GM23338 (cell line): Measurements from ENCODE around the gene PDE3B. TPM values are rescaled to one million over a fixed set of nuclear protein-coding genes. Genes with fewer than 3 reads are reported as not detected.

ENCODE experiments used
- ATAC-seq: fragments of 200-7000 bp; cut with Tn5 transposase; 3 replicates; pipeline ENCODE4 v1.9.1; 2020
- DNase-seq: peaks from one replicate; pipeline ENCODE4 v3.0.0-alpha.2; 2015; ENCODE audit warnings: low spot score
- H2AFZ ChIP-seq: fragments of 200-600 bp; sonication (generic); 2 replicates; pipeline ENCODE4 v1.8.0; 2016; ENCODE audit warnings: antibody characterized with exemption, mild to moderate bottlenecking, moderate library complexity
- H3F3A ChIP-seq: fragments of 200-600 bp; sonication (generic); replicated peaks from 2 replicates; pipeline ENCODE4 v1.8.0; 2017; ENCODE audit warnings: antibody characterized with exemption, mixed run types, low read depth
- H3K27ac ChIP-seq: fragments of 200-600 bp; sonication (generic); 2 replicates; pipeline ENCODE4 v1.6.1; 2016; ENCODE audit warnings: low read depth
- H3K27me3 ChIP-seq: fragments of 200-600 bp; sonication (generic); 2 replicates; pipeline ENCODE4 v1.8.0; 2016; ENCODE audit warnings: mild to moderate bottlenecking, mixed run types, moderate library complexity; ENCODE audit not compliant: insufficient read depth
- H3K36me3 ChIP-seq: fragments of 200-600 bp; sonication (generic); 2 replicates; pipeline ENCODE4 v1.8.0; 2016; ENCODE audit warnings: mild to moderate bottlenecking; ENCODE audit not compliant: insufficient read depth
- H3K4me1 ChIP-seq: fragments of 200-600 bp; sonication (generic); 2 replicates; pipeline ENCODE4 v1.8.0; 2016; ENCODE audit warnings: mild to moderate bottlenecking, moderate library complexity; ENCODE audit not compliant: insufficient read depth
- H3K4me2 ChIP-seq: fragments of 200-600 bp; sonication (generic); 2 replicates; pipeline ENCODE4 v1.7.1; 2017; ENCODE audit warnings: mixed run types
- H3K4me3 ChIP-seq: fragments of 200-600 bp; sonication (generic); 2 replicates; pipeline ENCODE4 v1.6.1; 2016; ENCODE audit warnings: mixed run types
- H3K79me2 ChIP-seq: fragments of 200-600 bp; sonication (generic); replicated peaks from 2 replicates; pipeline ENCODE4 v1.8.0; 2017; ENCODE audit warnings: mild to moderate bottlenecking; ENCODE audit not compliant: insufficient read depth
- H3K9me2 ChIP-seq: fragments of 200-600 bp; sonication (generic); 2 replicates; pipeline ENCODE4 v1.8.0; 2017; ENCODE audit not compliant: insufficient read depth
- H4K20me1 ChIP-seq: fragments of 200-600 bp; sonication (generic); replicated peaks from 2 replicates; pipeline ENCODE4 v1.8.0; 2017; ENCODE audit warnings: mild to moderate bottlenecking; ENCODE audit not compliant: insufficient read depth
- H3K27ac Mint-ChIP-seq: 2 replicates; pipeline ENCODE4 v1.8.0; 2020; ENCODE audit warnings: inconsistent platforms, mild to moderate bottlenecking, moderate library complexity, mixed read lengths
- H3K27me3 Mint-ChIP-seq: 3 replicates; pipeline ENCODE4 v1.8.0; 2022; ENCODE audit warnings: low read depth, mild to moderate bottlenecking, moderate library complexity, mixed read lengths, inconsistent platforms; ENCODE audit not compliant: insufficient read depth, poor library complexity
- H3K36me3 Mint-ChIP-seq: 3 replicates; pipeline ENCODE4 v1.8.0; 2021; ENCODE audit warnings: low read depth, mild to moderate bottlenecking, inconsistent platforms, moderate library complexity, mixed read lengths
- H3K4me1 Mint-ChIP-seq: 3 replicates; pipeline ENCODE4 v1.8.0; 2020; ENCODE audit warnings: mild to moderate bottlenecking, inconsistent platforms, mixed read lengths
- H3K4me3 Mint-ChIP-seq: 3 replicates; pipeline ENCODE4 v1.8.0; 2021; ENCODE audit warnings: moderate library complexity, mild to moderate bottlenecking, inconsistent platforms, mixed read lengths
- H3K9me3 Mint-ChIP-seq: 3 replicates; pipeline ENCODE4 v1.8.0; 2020; ENCODE audit warnings: moderate library complexity, mild to moderate bottlenecking, inconsistent platforms, mixed read lengths
- CREB1 ChIP-seq: fragments of 250-450 bp; sonication (Bioruptor Pico); IDR thresholded peaks from 2 replicates; pipeline ENCODE4 v1.5.0; 2020; ENCODE audit warnings: low read depth, mild to moderate bottlenecking, moderate library complexity
- EZH2 ChIP-seq: fragments of 200-600 bp; sonication (generic); IDR thresholded peaks from one replicate; pipeline ENCODE4 v1.8.0; 2017; ENCODE audit warnings: antibody characterized with exemption, mild to moderate bottlenecking, low read depth; ENCODE audit not compliant: unreplicated experiment
- EZH2phosphoT487 ChIP-seq: fragments of 200-600 bp; sonication (generic); IDR thresholded peaks from one replicate; pipeline ENCODE4 v1.8.1; 2018; ENCODE audit warnings: antibody characterized with exemption; ENCODE audit not compliant: unreplicated experiment
- JUNB ChIP-seq: IDR thresholded peaks from one replicate; pipeline ENCODE4 v1.6.1; 2016; ENCODE audit warnings: antibody characterized with exemption; ENCODE audit not compliant: unreplicated experiment
- NANOG ChIP-seq: IDR thresholded peaks from 2 replicates; pipeline ENCODE4 v1.6.1; 2016; ENCODE audit warnings: antibody characterized with exemption, borderline replicate concordance
- POLR2AphosphoS5 ChIP-seq: IDR thresholded peaks from 2 replicates; pipeline ENCODE4 v1.6.1; 2016; ENCODE audit warnings: antibody characterized with exemption, low read depth
- REST ChIP-seq: IDR thresholded peaks from one replicate; pipeline ENCODE4 v1.6.1; 2018; ENCODE audit warnings: antibody characterized with exemption; ENCODE audit not compliant: unreplicated experiment
- ZNF114 ChIP-seq: fragments of 250-450 bp; sonication (Bioruptor Pico); IDR thresholded peaks from 2 replicates; pipeline ENCODE4 v1.5.0; 2020; ENCODE audit warnings: mild to moderate bottlenecking, moderate library complexity
- ZNF462 ChIP-seq: fragments of 250-450 bp; sonication (Bioruptor Pico); IDR thresholded peaks from 2 replicates; pipeline ENCODE4 v1.5.0; 2020; ENCODE audit warnings: mild to moderate bottlenecking, moderate library complexity
- polyA plus RNA-seq: library from polyadenylated mRNA; unstranded; fragments of >200 nt; fragmentation: Nextera tagmentation; extraction: Ambion mirVana; gene quantifications from 2 replicates; pipeline ENCODE4 v1.2.1, GENCODE V29; 2016
- total RNA-seq: library from RNA; depleted of rRNA; stranded (reverse); fragments of >200 nt; shearing (Covaris generic); gene quantifications from 2 replicates; pipeline ENCODE4 v1.2.3, GENCODE V29; 2014
- TF ChIP-seq, protein P1 (sequence below): IDR thresholded peaks from 2 replicates; pipeline ENCODE4 v1.6.1; 2016; ENCODE audit warnings: antibody characterized with exemption

PDE3B gene
- total and polyA plus RNA-seq, 2 experiments from 2014 or later = 4.3 to 21.3 TPM

DNA sequence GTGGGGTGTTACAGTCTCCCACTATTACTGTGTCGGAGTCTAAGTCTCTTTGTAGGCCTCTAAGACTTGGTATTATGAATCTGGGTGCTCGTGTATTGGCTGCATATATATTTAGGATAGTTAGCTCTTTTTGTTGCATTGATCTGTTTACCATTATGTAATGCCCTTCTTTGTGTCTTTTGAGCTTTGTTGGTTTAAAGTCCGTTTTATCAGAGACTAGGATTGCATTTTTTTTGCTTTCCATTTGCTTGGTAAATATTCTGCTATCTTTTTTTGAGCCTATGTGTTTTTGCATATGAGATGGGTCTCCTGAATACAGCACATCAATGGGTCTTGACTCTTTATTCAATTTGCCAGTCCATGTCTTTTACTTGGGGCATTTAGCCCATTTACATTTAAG is 97.6 kb downstream of the PDE3B start (continued):
- no peak for TF ChIP-seq REST

GRCh38 chr11:14742849-14743559 is 99.4 kb downstream of the PDE3B start:
- Mint-ChIP-seq H3K27ac (no peak overlapping the region), H3K4me1 (peaks cover 17% of the 10 kb centered on the region), H3K36me3 (peaks cover 11% of the 10 kb centered on the region; the same call in 2 of the 3 replicates), H3K9me3 (peaks cover 14% of the 10 kb centered on the region; the same call in 1 of the 3 replicates), H3K4me3 (no peak overlapping the region), H3K27me3 (peaks cover 2% of the 10 kb centered on the region)
- no peaks in the 10 kb centered on the region for H3K9me2 ChIP-seq
- no peak for ATAC-seq
- peaks cover 20% of the 10 kb centered on the region for H3K4me1 ChIP-seq
- no peaks in the 10 kb centered on the region for H3K27me3 ChIP-seq
- H3K36me3 ChIP-seq = no peaks in the 10 kb centered on the region
- no peaks in the 10 kb centered on the region for H3F3A ChIP-seq
- H2AFZ ChIP-seq = no peak overlapping the region
- no peak for DNase-seq
- no peak overlapping the region for H3K27ac ChIP-seq
- peaks cover 25% of the 10 kb centered on the region; the same call in 1 of the 2 replicates for H3K79me2 ChIP-seq
- 0 out of 2 replicates have a peak, but pooled peaks cover 4% of the 10 kb centered on the region for H4K20me1 ChIP-seq
- no peak overlapping the region for H3K4me3 ChIP-seq
- no peak overlapping the region for H3K4me2 ChIP-seq
- TF ChIP-seq EZH2phosphoT487 = no peak
- TF ChIP-seq EZH2 = no peak
- TF ChIP-seq ZNF462 (CRISPR knock-in tag) = no peak
- no peak for TF ChIP-seq NANOG
- TF ChIP-seq POLR2AphosphoS5 = no peak
- TF ChIP-seq CREB1 (CRISPR knock-in tag) = no peak
- no peak for TF ChIP-seq JUNB
- TF ChIP-seq, protein P1, sequence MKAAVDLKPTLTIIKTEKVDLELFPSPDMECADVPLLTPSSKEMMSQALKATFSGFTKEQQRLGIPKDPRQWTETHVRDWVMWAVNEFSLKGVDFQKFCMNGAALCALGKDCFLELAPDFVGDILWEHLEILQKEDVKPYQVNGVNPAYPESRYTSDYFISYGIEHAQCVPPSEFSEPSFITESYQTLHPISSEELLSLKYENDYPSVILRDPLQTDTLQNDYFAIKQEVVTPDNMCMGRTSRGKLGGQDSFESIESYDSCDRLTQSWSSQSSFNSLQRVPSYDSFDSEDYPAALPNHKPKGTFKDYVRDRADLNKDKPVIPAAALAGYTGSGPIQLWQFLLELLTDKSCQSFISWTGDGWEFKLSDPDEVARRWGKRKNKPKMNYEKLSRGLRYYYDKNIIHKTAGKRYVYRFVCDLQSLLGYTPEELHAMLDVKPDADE = no peak
- TF ChIP-seq REST = no peak
- no peak for TF ChIP-seq ZNF114
